GM11168 (cell line): Measurements from ENCODE around the gene PADI2.
"Not testable (repeated sequence)": the region's sequence is repeated elsewhere in the genome, so short reads cannot be mapped to it uniquely, and the experiment has no call there.

Experiments used
- in situ Hi-C: fragments of 300-500 bp; cut with MboI; formaldehyde crosslinking; loops from one replicate; pipeline ENCODE4 v1.12.0; 2022; ENCODE audit warnings: low sequenced_read_pairs; ENCODE audit not compliant: unreplicated experiment

PADI2 gene

DNA sequence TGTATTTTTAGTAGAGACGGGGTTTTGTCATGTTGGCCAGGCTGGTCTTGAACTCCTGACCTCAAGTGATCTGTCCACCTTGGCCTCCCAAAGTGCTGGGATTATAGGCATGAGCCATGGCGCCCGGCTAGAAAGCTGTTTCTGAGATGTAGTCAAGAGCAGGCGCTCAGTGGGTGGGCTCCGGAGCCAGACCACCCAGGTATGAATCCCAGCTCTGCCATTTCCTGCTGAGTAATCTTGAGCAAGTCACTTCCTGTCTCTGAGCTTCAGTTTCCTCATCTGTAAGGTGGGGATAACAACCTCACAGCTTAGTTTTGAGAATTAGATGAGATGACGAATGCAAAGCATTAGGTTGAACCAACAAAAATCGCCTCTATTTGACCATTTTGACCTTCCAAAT is 56.5 kb downstream of the PADI2 start:
- in situ Hi-C loops = not testable (repeated sequence)

GRCh38 chr1:17061892-17062291 is 57.4 kb downstream of the PADI2 start:
- in situ Hi-C loops = no loop called here

DNA sequence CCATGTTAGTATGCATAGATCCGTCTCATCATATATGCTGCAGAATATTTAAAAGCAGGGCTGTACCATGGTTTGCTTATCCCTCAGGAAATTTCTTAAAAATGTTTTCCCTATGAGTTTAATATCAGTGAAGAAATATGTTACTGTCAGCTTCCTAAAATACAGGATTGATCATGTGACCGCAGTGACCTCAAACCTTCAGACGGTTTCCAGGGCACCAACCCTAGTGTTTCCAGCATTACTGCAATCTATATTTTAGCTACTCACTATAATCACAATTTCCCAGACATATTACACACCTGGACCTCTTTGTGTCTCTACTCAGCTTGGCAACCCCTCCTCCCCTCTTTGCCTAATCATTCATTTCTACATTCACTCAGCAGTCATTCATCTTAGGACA is 57.8 kb downstream of the PADI2 start:
- in situ Hi-C loops = no loop called here

- in situ Hi-C loops = no loop called here
Observed at GRCh38 chr1:17060306-17060749, 58.9 kb downstream of the PADI2 start.

DNA sequence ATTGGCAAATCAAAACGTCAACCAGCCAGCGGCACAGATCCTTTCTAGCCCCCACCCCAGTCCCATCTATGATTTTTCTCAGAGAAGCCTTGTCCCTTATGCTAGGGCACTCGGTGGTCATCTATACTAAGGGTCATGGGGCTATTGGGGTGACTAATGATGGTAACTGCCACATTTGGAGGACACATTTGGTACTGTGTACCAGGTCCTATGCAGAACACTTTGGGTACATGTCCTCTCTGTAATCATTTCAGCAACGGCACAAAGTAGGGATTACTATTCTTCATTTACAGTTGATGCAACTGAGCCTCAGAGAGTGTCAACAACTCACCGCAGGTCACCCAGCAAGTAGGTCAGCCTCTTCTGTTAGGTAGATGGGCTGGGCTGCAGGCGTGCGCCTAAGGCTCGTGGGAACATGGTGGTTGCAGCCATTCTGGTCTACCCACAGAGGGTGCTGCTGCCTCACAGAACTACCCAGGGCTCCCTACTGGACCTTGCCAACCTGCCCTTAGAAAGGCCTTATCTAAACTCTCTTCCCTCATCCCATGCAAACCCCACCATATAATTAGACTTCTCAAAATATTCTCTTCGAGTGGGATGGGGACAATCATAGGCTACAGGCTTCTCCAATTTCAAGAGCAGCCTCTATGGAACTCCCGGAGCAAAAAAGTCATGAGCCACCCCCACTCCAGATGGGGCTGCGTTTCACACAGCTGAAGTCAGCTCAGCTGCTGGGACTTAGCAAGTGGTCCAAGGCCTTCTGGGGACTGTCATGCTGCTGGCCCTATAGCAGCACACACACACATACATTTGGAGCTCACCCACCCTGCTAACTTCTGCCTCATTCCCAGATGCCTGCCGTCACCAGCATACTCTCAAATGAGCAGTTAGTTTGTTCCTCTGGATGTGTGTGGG is 59.6 kb downstream of the PADI2 start:
- in situ Hi-C loops = no loop called here

- in situ Hi-C loops = no loop called here
Observed at GRCh38 chr1:17056551-17056950, 62.7 kb downstream of the PADI2 start.

DNA sequence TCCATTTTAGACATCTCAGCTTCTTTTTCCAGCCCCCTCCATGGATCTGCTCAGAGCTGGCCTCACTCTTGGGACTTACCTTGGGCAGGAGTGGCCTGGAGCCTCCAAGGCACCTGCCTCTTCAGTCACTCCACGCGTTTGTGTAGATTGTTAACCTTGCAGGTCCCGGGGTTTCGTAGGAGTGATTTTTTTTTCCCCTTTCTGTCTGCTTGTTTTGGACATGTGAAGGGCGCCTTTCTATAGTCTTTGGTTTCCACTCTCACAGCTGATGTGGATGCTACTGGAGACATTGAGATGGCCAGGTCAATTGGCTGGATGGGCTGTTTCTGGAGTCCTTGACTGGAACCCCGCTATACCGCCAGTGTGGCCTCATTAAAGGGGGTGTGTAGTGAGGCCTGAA is 63.5 kb downstream of the PADI2 start:
- in situ Hi-C loops = no loop called here

- in situ Hi-C loops = no loop called here
Observed at GRCh38 chr1:17053685-17054410, 65.4 kb downstream of the PADI2 start, which contains the start of gene SDHB. Gene SDHB (minus strand): TSS chr1:17054032. CDS start chr1:17054019, 13 bp downstream.

- in situ Hi-C loops = no loop called here
Observed at GRCh38 chr1:17053086-17053684, 66.1 kb downstream of the PADI2 start.

- in situ Hi-C loops = no loop called here
Observed at GRCh38 chr1:17052641-17053040, 66.6 kb downstream of the PADI2 start.

GRCh38 chr1:17052038-17052437 is 67.2 kb downstream of the PADI2 start:
- in situ Hi-C loops = no loop called here

GRCh38 chr1:17047924-17048323 is 71.3 kb downstream of the PADI2 start:
- in situ Hi-C loops = loop anchor here (10.0 kb wide), 1 partner anchor 93 kb away; no protein-coding TSS in a partner anchor

- in situ Hi-C loops = loop anchor here (10.0 kb wide), 1 partner anchor 91 kb away; no protein-coding TSS in a partner anchor
Observed at GRCh38 chr1:17046334-17046657, 73.0 kb downstream of the PADI2 start.

DNA sequence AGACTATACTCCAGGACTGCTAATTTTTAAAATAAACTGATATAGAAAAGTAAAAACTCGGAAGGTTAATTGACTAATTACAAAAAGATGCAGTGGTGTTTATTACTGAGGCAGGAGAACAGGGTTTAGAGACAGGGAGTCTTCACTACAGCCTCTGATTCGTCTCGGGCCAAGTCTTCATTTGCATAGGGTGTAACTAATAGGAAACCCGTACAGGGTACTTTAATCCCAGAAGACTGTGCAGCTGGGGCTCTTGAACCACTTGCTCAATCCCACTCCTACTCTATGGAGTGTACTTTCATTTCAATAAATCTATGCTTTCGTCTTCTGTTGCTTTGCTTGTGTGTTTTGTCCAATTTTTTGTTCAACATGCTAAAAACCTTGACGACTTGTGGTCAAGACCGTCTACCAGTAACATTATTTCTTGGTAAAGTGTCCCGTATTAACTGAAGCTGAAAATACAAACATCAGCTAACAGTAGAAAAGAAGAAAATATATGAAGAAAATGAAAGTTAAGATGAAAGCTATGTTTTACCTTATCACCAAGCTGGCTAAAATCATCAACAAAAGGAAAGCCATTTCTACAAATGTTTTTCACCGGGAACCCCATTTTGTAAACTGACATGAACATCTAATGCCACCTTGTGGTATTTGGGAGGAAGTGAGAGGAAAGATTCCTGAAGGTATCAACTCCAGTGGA is 73.5 kb downstream of the PADI2 start:
- in situ Hi-C loops = loop anchor here (10.0 kb wide), 1 partner anchor 91 kb away; no protein-coding TSS in a partner anchor

GRCh38 chr1:17045150-17045549 is 74.1 kb downstream of the PADI2 start:
- in situ Hi-C loops = loop anchor here (10.0 kb wide), 1 partner anchor 90 kb away; no protein-coding TSS in a partner anchor

DNA sequence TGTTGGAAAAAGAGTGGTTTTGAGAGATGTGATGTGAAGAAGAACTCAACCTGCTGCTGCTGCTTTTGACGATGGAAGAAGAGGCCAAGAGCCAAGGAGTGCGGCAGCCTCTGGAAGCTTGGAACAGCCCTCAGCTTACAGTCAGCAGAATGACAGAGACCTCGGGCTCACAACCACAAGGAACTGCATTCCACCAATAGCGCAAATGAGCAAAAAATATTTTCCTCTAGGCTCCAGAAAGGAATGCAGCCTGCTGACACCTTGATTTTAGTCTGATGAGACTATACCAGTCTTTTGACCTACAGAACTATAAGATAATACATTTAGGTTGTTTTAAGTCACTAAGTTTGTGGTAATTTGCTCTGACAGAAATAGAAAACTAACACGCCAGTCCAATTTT is 75.6 kb downstream of the PADI2 start:
- in situ Hi-C loops = loop anchor here (10.0 kb wide), 1 partner anchor 89 kb away; no protein-coding TSS in a partner anchor

DNA sequence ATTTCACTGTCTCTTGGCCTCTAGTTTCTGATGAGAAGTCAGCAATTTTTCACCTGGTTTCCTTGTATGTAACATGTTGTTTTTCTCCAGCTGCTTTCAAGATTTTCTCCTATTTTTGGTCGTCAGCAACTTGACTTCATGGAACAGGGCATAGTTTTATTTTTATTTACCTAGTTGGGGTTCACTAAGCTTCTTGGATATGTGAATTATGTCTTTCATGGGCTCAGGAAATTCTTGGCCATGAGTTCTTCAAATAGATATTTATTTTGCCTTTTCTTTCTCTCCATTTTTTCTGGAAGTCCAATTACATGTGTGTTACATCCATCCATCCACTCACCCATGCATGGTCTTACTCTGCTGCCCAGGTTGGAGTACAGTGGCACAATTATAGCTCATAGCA is 79.1 kb downstream of the PADI2 start:
- in situ Hi-C loops = loop anchor here (10.0 kb wide), 1 partner anchor 85 kb away; no protein-coding TSS in a partner anchor

DNA sequence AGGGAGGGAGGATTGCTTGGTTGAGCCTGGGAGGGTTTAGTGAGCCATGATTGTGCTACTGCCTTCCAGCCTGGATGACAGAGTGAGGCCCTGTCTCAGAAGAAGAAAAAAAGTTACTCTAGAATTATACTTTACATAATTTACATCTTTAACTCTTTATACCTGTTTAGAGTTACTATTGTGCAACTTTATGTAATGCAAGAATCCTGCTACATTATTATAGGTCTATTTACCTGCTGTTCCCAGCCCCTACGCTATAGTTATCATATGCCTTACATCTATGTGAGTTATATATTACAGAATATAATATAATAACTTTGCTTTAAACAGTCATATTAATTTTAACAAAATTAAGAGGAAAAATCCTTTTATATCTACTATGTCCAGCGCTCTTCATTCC is 79.7 kb downstream of the PADI2 start:
- in situ Hi-C loops = no loop called here

DNA sequence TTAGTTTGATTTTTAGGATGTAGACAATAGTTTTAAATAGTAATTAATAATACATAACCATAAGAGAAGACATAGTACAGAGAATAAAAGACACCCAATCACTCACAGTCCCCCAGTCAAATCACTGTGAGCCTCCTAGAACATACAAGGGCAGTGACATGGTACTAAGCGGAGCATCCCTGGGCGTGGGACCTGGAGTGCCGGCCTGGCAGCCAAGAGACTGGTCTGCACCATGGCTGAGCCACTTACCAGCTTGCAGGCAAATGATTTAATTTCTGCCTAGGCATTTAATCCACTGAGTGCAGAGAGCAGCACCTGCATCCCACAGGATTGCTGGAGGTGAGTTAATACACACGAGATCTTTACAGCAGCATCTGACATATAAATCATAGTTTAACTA is 85.8 kb downstream of the PADI2 start:
- in situ Hi-C loops = no loop called here

DNA sequence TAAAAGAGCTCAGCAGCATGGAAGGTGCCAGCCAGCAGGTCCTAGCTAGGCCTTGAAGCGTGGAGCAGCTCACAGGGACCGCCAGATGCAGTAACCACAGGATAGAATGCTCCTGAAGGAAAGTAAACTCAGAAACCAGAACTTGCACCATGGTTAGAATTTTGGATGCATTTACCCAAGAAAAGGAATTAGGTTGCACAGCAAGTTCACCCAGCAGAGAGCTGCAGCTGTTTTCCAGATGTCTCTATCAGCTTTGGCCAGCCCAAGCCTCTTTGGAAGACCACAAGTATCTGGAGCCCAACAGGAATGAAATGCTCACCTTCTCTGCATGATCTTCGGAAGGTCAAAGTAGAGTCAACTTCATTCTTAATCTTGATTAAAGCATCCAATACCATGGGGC is 86.5 kb downstream of the PADI2 start:
- in situ Hi-C loops = no loop called here
